IMR-90 (cell line): ENCODE results near the gene CFAP61. TPM values are rescaled to one million over a fixed set of nuclear protein-coding genes. Genes with fewer than 3 reads are reported as not detected.

Experiments
- ATAC-seq: fragments of 200-7000 bp; cut with Tn5 transposase; 2 replicates; pipeline ENCODE4 v1.9.1; 2020; ENCODE audit warnings: low read depth, mild to moderate bottlenecking, moderate library complexity
- BruUV-seq: library from RNA; stranded (reverse); fragments of 400-500 nt; replicated peaks from 2 replicates; lab custom pipeline; 2021; lab: Mats Ljungman, UMichigan
- CTCF ChIA-PET: fragments of 300-600 bp; formaldehyde crosslinking; extraction: SDS; loops from one replicate; lab custom pipeline; 2021; ENCODE audit warnings: antibody characterized with exemption; lab: Yijun Ruan, JAX
- POLR2A ChIA-PET: fragments of 300-600 bp; sonication (Branson Sonifier 250); formaldehyde crosslinking; loops from one replicate; lab custom pipeline; 2022; ENCODE audit warnings: antibody characterized with exemption; ENCODE audit not compliant: unreplicated experiment; lab: Charles Lee
- DNase-seq: peaks from one replicate; pipeline ENCODE4 v3.0.0; 2013
- H2AFZ ChIP-seq: replicated peaks from 2 replicates; pipeline ENCODE3; 2013; ENCODE audit warnings: low read length, mild to moderate bottlenecking; ENCODE audit not compliant: poor library complexity
- H2AK5ac ChIP-seq: 2 replicates; pipeline ENCODE4 v1.6.1; 2013; ENCODE audit warnings: low read depth, low read length, inconsistent platforms
- H2AK9ac ChIP-seq: replicated peaks from 2 replicates; pipeline ENCODE3; 2013; ENCODE audit warnings: mild to moderate bottlenecking, low read depth, low read length, moderate library complexity; ENCODE audit not compliant: poor library complexity
- H2BK120ac ChIP-seq: 2 replicates; pipeline ENCODE4 v1.6.1; 2013; ENCODE audit warnings: low read depth, low read length, inconsistent platforms
- H2BK15ac ChIP-seq: 3 replicates; pipeline ENCODE4 v1.6.1; 2013; ENCODE audit warnings: low read depth, low read length, inconsistent platforms
- H2BK20ac ChIP-seq: 2 replicates; pipeline ENCODE4 v1.6.1; 2013; ENCODE audit warnings: low read depth, mild to moderate bottlenecking, inconsistent platforms, low read length, moderate library complexity
- H2BK5ac ChIP-seq: 2 replicates; pipeline ENCODE4 v1.6.1; 2013; ENCODE audit warnings: mild to moderate bottlenecking, low read depth, low read length, inconsistent platforms; ENCODE audit not compliant: poor library complexity, severe bottlenecking
- H3K14ac ChIP-seq: replicated peaks from 2 replicates; pipeline ENCODE4 v1.6.1; 2013; ENCODE audit warnings: low read depth, low read length, inconsistent platforms
- H3K18ac ChIP-seq: 2 replicates; pipeline ENCODE4 v1.6.1; 2013; ENCODE audit warnings: low read depth, low read length, control low read depth
- H3K23ac ChIP-seq: 2 replicates; pipeline ENCODE4 v1.6.1; 2013; ENCODE audit warnings: low read depth, low read length, inconsistent platforms
- H3K27ac ChIP-seq: 2 replicates; pipeline ENCODE4 v1.5.1; 2013; ENCODE audit warnings: mild to moderate bottlenecking, control low read depth, low read length; ENCODE audit not compliant: insufficient read depth
- H3K27me3 ChIP-seq: 2 replicates; pipeline ENCODE4 v1.6.1; 2013; ENCODE audit warnings: low read length; ENCODE audit not compliant: control insufficient read depth, insufficient read depth
- H3K36me3 ChIP-seq: 2 replicates; pipeline ENCODE4 v1.6.1; 2013; ENCODE audit warnings: low read length, mixed read lengths; ENCODE audit not compliant: control insufficient read depth, insufficient read depth
- H3K4ac ChIP-seq: 2 replicates; pipeline ENCODE4 v1.6.1; 2013; ENCODE audit warnings: low read depth, low read length, inconsistent platforms
- H3K4me1 ChIP-seq: 2 replicates; pipeline ENCODE4 v1.6.1; 2013; ENCODE audit warnings: low read length, mixed read lengths; ENCODE audit not compliant: control insufficient read depth, insufficient read depth
- H3K4me2 ChIP-seq: 2 replicates; pipeline ENCODE4 v1.6.1; 2013; ENCODE audit warnings: low read depth, mild to moderate bottlenecking, control low read depth, low read length, moderate library complexity
- H3K4me3 ChIP-seq: 2 replicates; pipeline ENCODE4 v1.5.1; 2013; ENCODE audit warnings: low read depth, mild to moderate bottlenecking, control low read depth, low read length, moderate library complexity; ENCODE audit not compliant: insufficient read depth
- H3K56ac ChIP-seq: 2 replicates; pipeline ENCODE4 v1.6.1; 2013; ENCODE audit warnings: low read length, inconsistent platforms; ENCODE audit not compliant: insufficient read depth; ENCODE audit errors: extremely low read depth
- H3K79me1 ChIP-seq, 2 experiments: 2 replicates each; pipeline ENCODE4 v1.6.1; 2013; ENCODE audit warnings: low read length in 2 of 2, inconsistent platforms in 1 of 2, low read depth in 1 of 2
- H3K9ac ChIP-seq: 2 replicates; pipeline ENCODE4 v1.6.1; 2013; ENCODE audit warnings: low read depth, low read length, control low read depth
- H3K9me1 ChIP-seq: 2 replicates; pipeline ENCODE4 v1.6.1; 2013; ENCODE audit warnings: low read length, inconsistent platforms; ENCODE audit not compliant: insufficient read depth
- H3K9me3 ChIP-seq: 2 replicates; pipeline ENCODE4 v1.6.1; 2013; ENCODE audit warnings: low read length; ENCODE audit not compliant: control insufficient read depth, insufficient read depth
- H4K20me1 ChIP-seq: 2 replicates; pipeline ENCODE4 v1.6.1; 2013; ENCODE audit warnings: low read length, inconsistent platforms; ENCODE audit not compliant: insufficient read depth
- H4K5ac ChIP-seq: 2 replicates; pipeline ENCODE4 v1.6.1; 2013; ENCODE audit warnings: mild to moderate bottlenecking, low read depth, low read length, control low read depth
- H4K8ac ChIP-seq, 2 experiments: 2 replicates each; pipeline ENCODE4 v1.6.1; 2013; ENCODE audit warnings: low read depth in 2 of 2, low read length in 2 of 2, control low read depth in 1 of 2, inconsistent platforms in 1 of 2
- H4K91ac ChIP-seq: 2 replicates; pipeline ENCODE4 v1.6.1; 2013; ENCODE audit warnings: low read depth, low read length, inconsistent platforms; ENCODE audit not compliant: insufficient read depth
- RCOR1 ChIP-seq: IDR thresholded peaks from 2 replicates; pipeline ENCODE4 v1.6.1; 2012; ENCODE audit warnings: mild to moderate bottlenecking, low read length, improper control_type of control experiment; ENCODE audit not compliant: insufficient replicate concordance
- WGBS, 2 experiments: methylation state at CpG; one replicate each; pipeline versions ENCODE4 v1.1.5 to v1.1.7; 2013; ENCODE audit warnings: missing lambda C conversion rate in 2 of 2; ENCODE audit not compliant: insufficient read length in 1 of 2; ENCODE audit errors: extremely low coverage in 2 of 2; 5-methylcytosine and 5-hydroxymethylcytosine counted together
- dilution Hi-C: fragments of 300-500 bp; cut with HindIII; formaldehyde crosslinking; loops from one replicate; pipeline ENCODE4 v1.14.3; 2018; ENCODE audit warnings: low sequenced_read_pairs; ENCODE audit not compliant: unreplicated experiment
- in situ Hi-C: fragments of 300-500 bp; cut with MboI; formaldehyde crosslinking; loops from 3 replicates; pipeline ENCODE4 v1.14.3; 2019; ENCODE audit warnings: low sequenced_read_pairs, inconsistent platforms, mixed read lengths
- intact Hi-C: fragments of 100-400 bp; cut with micrococcal nuclease; formaldehyde crosslinking; loops from 2 replicates; pipeline ENCODE4 v1.10.0; 2022
- polyA plus RNA-seq, 3 experiments: library from polyadenylated mRNA; depleted of rRNA; stranded (reverse); fragments of >200 nt; gene quantifications; 2 replicates each; pipeline ENCODE4 v1.2.3, GENCODE V29; 2012; ENCODE audit warnings: low replicate concordance in 1 of 3
- total RNA-seq: library from RNA; depleted of rRNA; stranded (reverse); fragments of >200 nt; gene quantifications from 2 replicates; pipeline ENCODE4 v1.2.3, GENCODE V29; 2012
- TF ChIP-seq, protein P1 (sequence below): fragments of 150-350 bp; IDR thresholded peaks from 2 replicates; pipeline ENCODE4 v1.6.1; 2016; ENCODE audit warnings: low read depth, mild to moderate bottlenecking, low read length, moderate library complexity, borderline replicate concordance

CFAP61 gene
- total and polyA plus RNA-seq, 2 of the 4 experiments (the other 2 are of a cell fraction) = 0.07 TPM; not detected in 1

DNA sequence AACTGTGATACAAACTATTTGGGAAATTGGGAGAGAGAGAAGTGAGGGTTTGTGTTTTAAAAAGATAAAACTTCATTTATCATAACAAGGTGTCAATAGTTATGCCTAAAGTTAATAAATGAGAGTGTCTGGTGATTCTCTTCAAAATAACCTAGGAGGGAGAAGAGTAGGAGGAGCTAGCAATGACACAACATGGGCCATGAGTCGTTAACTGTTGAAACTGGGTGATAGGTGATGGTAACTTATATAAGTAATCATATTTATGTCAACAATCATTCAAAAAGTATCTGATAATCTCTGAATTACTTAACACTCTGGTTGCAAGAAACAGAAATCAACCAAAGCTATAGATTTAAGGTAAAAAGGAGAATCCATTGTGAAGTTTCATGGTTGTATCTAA, 268.8 kb downstream of the CFAP61 start:
- Histone ChIP-seq H3K27me3 (no peaks in the 10 kb centered on the region), H2AFZ (no peak overlapping the region), H3K4me2 (no peak overlapping the region), H3K9me3 (no peaks in the 10 kb centered on the region), H2BK20ac (no peak overlapping the region), H2BK5ac (no peak overlapping the region), H4K20me1 (no peaks in the 10 kb centered on the region), H3K14ac (no peak overlapping the region), H3K9ac (no peak overlapping the region), H3K23ac (no peak overlapping the region), H3K9me1 (no peaks in the 10 kb centered on the region), H4K5ac (no peak overlapping the region), H4K91ac (no peak overlapping the region), H4K8ac (no peak overlapping the region), H3K4me1 (no peaks in the 10 kb centered on the region), H2BK15ac (no peak overlapping the region), H3K4me3 (no peak overlapping the region), H3K79me1 (no peaks in the 10 kb centered on the region), H3K4ac (no peak overlapping the region), H3K18ac (no peak overlapping the region), H3K36me3 (no peaks in the 10 kb centered on the region), H2AK9ac (no peak overlapping the region), H2BK120ac (no peak overlapping the region), H3K27ac (no peak overlapping the region), H2AK5ac (no peak overlapping the region), H3K56ac (no peak overlapping the region)
- in situ Hi-C loops (no loop called here), dilution Hi-C loops (no loop called here), intact Hi-C loops (no loop called here)
- DNase-seq (no peak), ATAC-seq (no peak)
- WGBS, 2 experiments = no CpG with 5 or more reads among the region's 1 CpG
- no peak for TF ChIP-seq RCOR1
- TF ChIP-seq, protein P1, sequence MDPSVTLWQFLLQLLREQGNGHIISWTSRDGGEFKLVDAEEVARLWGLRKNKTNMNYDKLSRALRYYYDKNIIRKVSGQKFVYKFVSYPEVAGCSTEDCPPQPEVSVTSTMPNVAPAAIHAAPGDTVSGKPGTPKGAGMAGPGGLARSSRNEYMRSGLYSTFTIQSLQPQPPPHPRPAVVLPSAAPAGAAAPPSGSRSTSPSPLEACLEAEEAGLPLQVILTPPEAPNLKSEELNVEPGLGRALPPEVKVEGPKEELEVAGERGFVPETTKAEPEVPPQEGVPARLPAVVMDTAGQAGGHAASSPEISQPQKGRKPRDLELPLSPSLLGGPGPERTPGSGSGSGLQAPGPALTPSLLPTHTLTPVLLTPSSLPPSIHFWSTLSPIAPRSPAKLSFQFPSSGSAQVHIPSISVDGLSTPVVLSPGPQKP = no peak
- POLR2A ChIA-PET = no interaction called here
- BruUV-seq = no TSS peak
- CTCF ChIA-PET = no interaction called here
